HS-27A (cell line): ENCODE results near the gene HOXD11.

ENCODE experiments used
- DNase-seq: peaks from one replicate; pipeline ENCODE4 v3.0.0-alpha.2; 2012; ENCODE audit warnings: low read depth, missing footprints

HOXD11 gene

GRCh38 chr2:176132205-176133171 is 25.4 kb downstream of the HOXD11 start:
- no peak for DNase-seq

- DNase-seq: no peak
Observed at GRCh38 chr2:176133389-176133788, 26.3 kb downstream of the HOXD11 start.

- no peak for DNase-seq
Observed at GRCh38 chr2:176134035-176134434, 27.0 kb downstream of the HOXD11 start.

- no peak for DNase-seq
Observed at GRCh38 chr2:176135035-176135440, 28.0 kb downstream of the HOXD11 start.

GRCh38 chr2:176136374-176137251 is 29.5 kb downstream of the HOXD11 start:
- no peak for DNase-seq

- DNase-seq: no peak
Observed at GRCh38 chr2:176137252-176137580, 30.1 kb downstream of the HOXD11 start.

- no peak for DNase-seq
Observed at GRCh38 chr2:176137906-176138305, 30.8 kb downstream of the HOXD11 start.

GRCh38 chr2:176138526-176138922 is 31.4 kb downstream of the HOXD11 start:
- DNase-seq: no peak

GRCh38 chr2:176138923-176139660 is 32.0 kb downstream of the HOXD11 start:
- DNase-seq: no peak

GRCh38 chr2:176139661-176140512 is 32.8 kb downstream of the HOXD11 start:
- DNase-seq: no peak

- no peak for DNase-seq
Observed at GRCh38 chr2:176140513-176141317, 33.6 kb downstream of the HOXD11 start.

GRCh38 chr2:176142281-176142680 is 35.2 kb downstream of the HOXD11 start:
- DNase-seq: no peak

GRCh38 chr2:176145085-176145969 is 38.2 kb downstream of the HOXD11 start:
- DNase-seq: no peak

- no peak for DNase-seq
Observed at GRCh38 chr2:176146101-176146500, 39.0 kb downstream of the HOXD11 start.

GRCh38 chr2:176146645-176147044 is 39.6 kb downstream of the HOXD11 start:
- DNase-seq: no peak

GRCh38 chr2:176147210-176147799 is 40.2 kb downstream of the HOXD11 start:
- DNase-seq: no peak

GRCh38 chr2:176147800-176148496 is 40.9 kb downstream of the HOXD11 start:
- DNase-seq: no peak

GRCh38 chr2:176148751-176149421 is 41.8 kb downstream of the HOXD11 start:
- no peak for DNase-seq
